GM23338 (cell line): ENCODE results near the gene SAC3D1. TPM values are rescaled to one million over a fixed set of nuclear protein-coding genes. Genes with fewer than 3 reads are reported as not detected.

ENCODE experiments used
- ATAC-seq: fragments of 200-7000 bp; cut with Tn5 transposase; 3 replicates; pipeline ENCODE4 v1.9.1; 2020
- DNase-seq: peaks from one replicate; pipeline ENCODE4 v3.0.0-alpha.2; 2015; ENCODE audit warnings: low spot score
- H2AFZ ChIP-seq: fragments of 200-600 bp; sonication (generic); 2 replicates; pipeline ENCODE4 v1.8.0; 2016; ENCODE audit warnings: antibody characterized with exemption, mild to moderate bottlenecking, moderate library complexity
- H3F3A ChIP-seq: fragments of 200-600 bp; sonication (generic); replicated peaks from 2 replicates; pipeline ENCODE4 v1.8.0; 2017; ENCODE audit warnings: antibody characterized with exemption, mixed run types, low read depth
- H3K27ac ChIP-seq: fragments of 200-600 bp; sonication (generic); 2 replicates; pipeline ENCODE4 v1.6.1; 2016; ENCODE audit warnings: low read depth
- H3K27me3 ChIP-seq: fragments of 200-600 bp; sonication (generic); 2 replicates; pipeline ENCODE4 v1.8.0; 2016; ENCODE audit warnings: mild to moderate bottlenecking, mixed run types, moderate library complexity; ENCODE audit not compliant: insufficient read depth
- H3K36me3 ChIP-seq: fragments of 200-600 bp; sonication (generic); 2 replicates; pipeline ENCODE4 v1.8.0; 2016; ENCODE audit warnings: mild to moderate bottlenecking; ENCODE audit not compliant: insufficient read depth
- H3K4me1 ChIP-seq: fragments of 200-600 bp; sonication (generic); 2 replicates; pipeline ENCODE4 v1.8.0; 2016; ENCODE audit warnings: mild to moderate bottlenecking, moderate library complexity; ENCODE audit not compliant: insufficient read depth
- H3K4me2 ChIP-seq: fragments of 200-600 bp; sonication (generic); 2 replicates; pipeline ENCODE4 v1.7.1; 2017; ENCODE audit warnings: mixed run types
- H3K4me3 ChIP-seq: fragments of 200-600 bp; sonication (generic); 2 replicates; pipeline ENCODE4 v1.6.1; 2016; ENCODE audit warnings: mixed run types
- H3K79me2 ChIP-seq: fragments of 200-600 bp; sonication (generic); replicated peaks from 2 replicates; pipeline ENCODE4 v1.8.0; 2017; ENCODE audit warnings: mild to moderate bottlenecking; ENCODE audit not compliant: insufficient read depth
- H3K9me2 ChIP-seq: fragments of 200-600 bp; sonication (generic); 2 replicates; pipeline ENCODE4 v1.8.0; 2017; ENCODE audit not compliant: insufficient read depth
- H4K20me1 ChIP-seq: fragments of 200-600 bp; sonication (generic); replicated peaks from 2 replicates; pipeline ENCODE4 v1.8.0; 2017; ENCODE audit warnings: mild to moderate bottlenecking; ENCODE audit not compliant: insufficient read depth
- H3K27ac Mint-ChIP-seq: 2 replicates; pipeline ENCODE4 v1.8.0; 2020; ENCODE audit warnings: inconsistent platforms, mild to moderate bottlenecking, moderate library complexity, mixed read lengths
- H3K27me3 Mint-ChIP-seq: 3 replicates; pipeline ENCODE4 v1.8.0; 2022; ENCODE audit warnings: low read depth, mild to moderate bottlenecking, moderate library complexity, mixed read lengths, inconsistent platforms; ENCODE audit not compliant: insufficient read depth, poor library complexity
- H3K36me3 Mint-ChIP-seq: 3 replicates; pipeline ENCODE4 v1.8.0; 2021; ENCODE audit warnings: low read depth, mild to moderate bottlenecking, inconsistent platforms, moderate library complexity, mixed read lengths
- H3K4me1 Mint-ChIP-seq: 3 replicates; pipeline ENCODE4 v1.8.0; 2020; ENCODE audit warnings: mild to moderate bottlenecking, inconsistent platforms, mixed read lengths
- H3K4me3 Mint-ChIP-seq: 3 replicates; pipeline ENCODE4 v1.8.0; 2021; ENCODE audit warnings: moderate library complexity, mild to moderate bottlenecking, inconsistent platforms, mixed read lengths
- H3K9me3 Mint-ChIP-seq: 3 replicates; pipeline ENCODE4 v1.8.0; 2020; ENCODE audit warnings: moderate library complexity, mild to moderate bottlenecking, inconsistent platforms, mixed read lengths
- CREB1 ChIP-seq: fragments of 250-450 bp; sonication (Bioruptor Pico); IDR thresholded peaks from 2 replicates; pipeline ENCODE4 v1.5.0; 2020; ENCODE audit warnings: low read depth, mild to moderate bottlenecking, moderate library complexity
- EZH2 ChIP-seq: fragments of 200-600 bp; sonication (generic); IDR thresholded peaks from one replicate; pipeline ENCODE4 v1.8.0; 2017; ENCODE audit warnings: antibody characterized with exemption, mild to moderate bottlenecking, low read depth; ENCODE audit not compliant: unreplicated experiment
- JUNB ChIP-seq: IDR thresholded peaks from one replicate; pipeline ENCODE4 v1.6.1; 2016; ENCODE audit warnings: antibody characterized with exemption; ENCODE audit not compliant: unreplicated experiment
- NANOG ChIP-seq: IDR thresholded peaks from 2 replicates; pipeline ENCODE4 v1.6.1; 2016; ENCODE audit warnings: antibody characterized with exemption, borderline replicate concordance
- POLR2AphosphoS5 ChIP-seq: IDR thresholded peaks from 2 replicates; pipeline ENCODE4 v1.6.1; 2016; ENCODE audit warnings: antibody characterized with exemption, low read depth
- STAT1 ChIP-seq: IDR thresholded peaks from one replicate; pipeline ENCODE4 v1.6.1; 2016; ENCODE audit warnings: antibody characterized with exemption; ENCODE audit not compliant: unreplicated experiment
- ZNF114 ChIP-seq: fragments of 250-450 bp; sonication (Bioruptor Pico); IDR thresholded peaks from 2 replicates; pipeline ENCODE4 v1.5.0; 2020; ENCODE audit warnings: mild to moderate bottlenecking, moderate library complexity
- polyA plus RNA-seq: library from polyadenylated mRNA; unstranded; fragments of >200 nt; fragmentation: Nextera tagmentation; extraction: Ambion mirVana; gene quantifications from 2 replicates; pipeline ENCODE4 v1.2.1, GENCODE V29; 2016
- total RNA-seq: library from RNA; depleted of rRNA; stranded (reverse); fragments of >200 nt; shearing (Covaris generic); gene quantifications from 2 replicates; pipeline ENCODE4 v1.2.3, GENCODE V29; 2014
- TF ChIP-seq, protein P1 (sequence below): fragments of 250-450 bp; sonication (Bioruptor Pico); IDR thresholded peaks from 2 replicates; pipeline ENCODE4 v1.5.0; 2020; ENCODE audit warnings: mild to moderate bottlenecking, moderate library complexity

Gene SAC3D1
- total and polyA plus RNA-seq, 2 experiments from 2014 or later, result 21.6 to 30.3 TPM

DNA sequence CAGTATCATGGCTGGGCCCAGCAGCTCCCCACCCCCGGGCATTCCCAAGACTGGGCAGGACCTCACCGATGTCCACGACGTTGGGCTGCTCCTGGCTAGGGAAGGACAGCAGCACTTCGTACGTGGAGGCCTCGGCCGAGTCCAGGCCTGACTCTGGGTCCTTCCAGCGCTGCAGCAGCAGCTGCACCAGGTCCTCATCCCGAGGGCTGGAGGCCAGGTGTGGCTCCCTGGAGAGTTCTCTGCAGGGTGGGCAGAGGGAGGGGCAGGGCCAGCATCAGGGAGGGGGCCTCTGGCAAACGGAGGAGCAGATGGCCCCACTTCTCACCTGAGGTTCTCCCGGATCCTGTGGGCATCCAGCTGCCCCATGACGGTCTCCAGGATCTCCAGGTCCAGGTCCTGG, 17.0 kb downstream of the SAC3D1 start (continued):
- TF ChIP-seq, protein P1, sequence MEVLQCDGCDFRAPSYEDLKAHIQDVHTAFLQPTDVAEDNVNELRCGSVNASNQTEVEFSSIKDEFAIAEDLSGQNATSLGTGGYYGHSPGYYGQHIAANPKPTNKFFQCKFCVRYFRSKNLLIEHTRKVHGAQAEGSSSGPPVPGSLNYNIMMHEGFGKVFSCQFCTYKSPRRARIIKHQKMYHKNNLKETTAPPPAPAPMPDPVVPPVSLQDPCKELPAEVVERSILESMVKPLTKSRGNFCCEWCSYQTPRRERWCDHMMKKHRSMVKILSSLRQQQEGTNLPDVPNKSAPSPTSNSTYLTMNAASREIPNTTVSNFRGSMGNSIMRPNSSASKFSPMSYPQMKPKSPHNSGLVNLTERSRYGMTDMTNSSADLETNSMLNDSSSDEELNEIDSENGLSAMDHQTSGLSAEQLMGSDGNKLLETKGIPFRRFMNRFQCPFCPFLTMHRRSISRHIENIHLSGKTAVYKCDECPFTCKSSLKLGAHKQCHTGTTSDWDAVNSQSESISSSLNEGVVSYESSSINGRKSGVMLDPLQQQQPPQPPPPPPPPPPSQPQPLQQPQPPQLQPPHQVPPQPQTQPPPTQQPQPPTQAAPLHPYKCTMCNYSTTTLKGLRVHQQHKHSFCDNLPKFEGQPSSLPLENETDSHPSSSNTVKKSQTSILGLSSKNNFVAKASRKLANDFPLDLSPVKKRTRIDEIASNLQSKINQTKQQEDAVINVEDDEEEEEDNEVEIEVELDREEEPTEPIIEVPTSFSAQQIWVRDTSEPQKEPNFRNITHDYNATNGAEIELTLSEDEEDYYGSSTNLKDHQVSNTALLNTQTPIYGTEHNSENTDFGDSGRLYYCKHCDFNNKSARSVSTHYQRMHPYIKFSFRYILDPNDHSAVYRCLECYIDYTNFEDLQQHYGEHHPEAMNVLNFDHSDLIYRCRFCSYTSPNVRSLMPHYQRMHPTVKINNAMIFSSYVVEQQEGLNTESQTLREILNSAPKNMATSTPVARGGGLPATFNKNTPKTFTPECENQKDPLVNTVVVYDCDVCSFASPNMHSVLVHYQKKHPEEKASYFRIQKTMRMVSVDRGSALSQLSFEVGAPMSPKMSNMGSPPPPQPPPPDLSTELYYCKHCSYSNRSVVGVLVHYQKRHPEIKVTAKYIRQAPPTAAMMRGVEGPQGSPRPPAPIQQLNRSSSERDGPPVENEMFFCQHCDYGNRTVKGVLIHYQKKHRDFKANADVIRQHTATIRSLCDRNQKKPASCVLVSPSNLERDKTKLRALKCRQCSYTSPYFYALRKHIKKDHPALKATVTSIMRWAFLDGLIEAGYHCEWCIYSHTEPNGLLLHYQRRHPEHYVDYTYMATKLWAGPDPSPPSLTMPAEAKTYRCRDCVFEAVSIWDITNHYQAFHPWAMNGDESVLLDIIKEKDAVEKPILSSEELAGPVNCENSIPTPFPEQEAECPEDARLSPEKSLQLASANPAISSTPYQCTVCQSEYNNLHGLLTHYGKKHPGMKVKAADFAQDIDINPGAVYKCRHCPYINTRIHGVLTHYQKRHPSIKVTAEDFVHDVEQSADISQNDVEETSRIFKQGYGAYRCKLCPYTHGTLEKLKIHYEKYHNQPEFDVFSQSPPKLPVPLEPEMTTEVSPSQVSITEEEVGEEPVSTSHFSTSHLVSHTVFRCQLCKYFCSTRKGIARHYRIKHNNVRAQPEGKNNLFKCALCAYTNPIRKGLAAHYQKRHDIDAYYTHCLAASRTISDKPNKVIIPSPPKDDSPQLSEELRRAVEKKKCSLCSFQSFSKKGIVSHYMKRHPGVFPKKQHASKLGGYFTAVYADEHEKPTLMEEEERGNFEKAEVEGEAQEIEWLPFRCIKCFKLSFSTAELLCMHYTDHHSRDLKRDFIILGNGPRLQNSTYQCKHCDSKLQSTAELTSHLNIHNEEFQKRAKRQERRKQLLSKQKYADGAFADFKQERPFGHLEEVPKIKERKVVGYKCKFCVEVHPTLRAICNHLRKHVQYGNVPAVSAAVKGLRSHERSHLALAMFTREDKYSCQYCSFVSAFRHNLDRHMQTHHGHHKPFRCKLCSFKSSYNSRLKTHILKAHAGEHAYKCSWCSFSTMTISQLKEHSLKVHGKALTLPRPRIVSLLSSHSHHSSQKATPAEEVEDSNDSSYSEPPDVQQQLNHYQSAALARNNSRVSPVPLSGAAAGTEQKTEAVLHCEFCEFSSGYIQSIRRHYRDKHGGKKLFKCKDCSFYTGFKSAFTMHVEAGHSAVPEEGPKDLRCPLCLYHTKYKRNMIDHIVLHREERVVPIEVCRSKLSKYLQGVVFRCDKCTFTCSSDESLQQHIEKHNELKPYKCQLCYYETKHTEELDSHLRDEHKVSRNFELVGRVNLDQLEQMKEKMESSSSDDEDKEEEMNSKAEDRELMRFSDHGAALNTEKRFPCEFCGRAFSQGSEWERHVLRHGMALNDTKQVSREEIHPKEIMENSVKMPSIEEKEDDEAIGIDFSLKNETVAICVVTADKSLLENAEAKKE, result no peak
- TF ChIP-seq ZNF114 (CRISPR knock-in tag) (no peak), STAT1 (no peak), CREB1 (CRISPR knock-in tag) (no peak), JUNB (no peak), POLR2AphosphoS5 (no peak)

DNA sequence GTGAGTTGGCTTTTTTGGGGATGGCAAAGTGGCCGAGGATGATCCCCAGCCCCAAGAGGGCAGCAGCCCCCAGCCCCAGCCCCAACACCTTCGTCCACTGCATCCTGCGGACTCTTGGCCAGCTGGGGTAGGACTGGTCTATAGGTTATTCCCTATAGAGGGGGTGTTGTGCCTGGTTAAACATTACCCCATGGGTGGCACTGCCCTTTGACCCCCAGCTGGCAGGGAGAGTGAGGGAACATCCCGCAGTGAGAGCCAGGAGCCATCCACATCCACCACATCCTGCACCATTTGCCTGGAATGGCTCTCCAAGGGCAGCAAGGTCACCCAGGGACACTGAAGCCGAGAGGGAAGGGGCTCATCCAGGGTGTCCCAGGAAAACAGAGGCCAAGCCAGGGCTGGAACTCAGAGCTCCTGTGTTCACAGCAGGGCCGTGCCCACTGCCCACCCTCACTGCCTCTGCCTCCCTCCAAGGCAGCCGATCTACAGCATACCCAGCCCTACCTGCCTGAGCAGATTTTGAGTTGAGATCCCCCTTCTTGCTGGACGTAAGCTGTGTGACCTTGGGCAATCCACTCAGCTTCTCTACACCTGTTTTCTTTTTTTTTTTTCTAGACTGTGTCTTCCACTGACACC, 17.5 kb downstream of the SAC3D1 start, which contains the start of gene NAALADL1:
NAALADL1 (minus strand) TSS at position 135 of the 636 bp plus-strand sequence; CDS start at position 103, 32 bp downstream.
- Mint-ChIP-seq H3K36me3 (no peaks in the 10 kb centered on the region), H3K4me1 (peaks cover 2% of the 10 kb centered on the region), H3K4me3 (no peak within 1 kb of the TSS), H3K27ac (no peak within 1 kb of the TSS), H3K9me3 (no peaks in the 10 kb centered on the region), H3K27me3 (peaks cover 9% of the 10 kb centered on the region)
- DNase-seq (no peak), ATAC-seq (no peak)
- Histone ChIP-seq H4K20me1 (no peaks in the 10 kb centered on the region), H3K9me2 (no peaks in the 10 kb centered on the region), H3K4me3 (no peak within 1 kb of the TSS), H3K79me2 (no peaks in the 10 kb centered on the region), H3K27me3 (no peaks in the 10 kb centered on the region), H3K36me3 (no peaks in the 10 kb centered on the region), H3K4me2 (no peak within 1 kb of the TSS), H3F3A (no peaks in the 10 kb centered on the region), H2AFZ (no peak within 1 kb of the TSS), H3K4me1 (no peaks in the 10 kb centered on the region), H3K27ac (no peak within 1 kb of the TSS)
- TF ChIP-seq JUNB (no peak), NANOG (no peak), EZH2 (no peak), CREB1 (CRISPR knock-in tag) (no peak)
- TF ChIP-seq, protein P1, result no peak
